HG02642 (cell line): Measurements from ENCODE around the gene MESP1.
"Not testable (repeated sequence)": the region's sequence is repeated elsewhere in the genome, so short reads cannot be mapped to it uniquely, and the experiment has no call there.

Experiments used
- ATAC-seq: cut with Tn5 transposase; IDR thresholded peaks from one replicate; pipeline ENCODE4 v1.9.1; 2021; ENCODE audit warnings: mild to moderate bottlenecking; ENCODE audit not compliant: unreplicated experiment, poor library complexity

Gene MESP1, protein sequence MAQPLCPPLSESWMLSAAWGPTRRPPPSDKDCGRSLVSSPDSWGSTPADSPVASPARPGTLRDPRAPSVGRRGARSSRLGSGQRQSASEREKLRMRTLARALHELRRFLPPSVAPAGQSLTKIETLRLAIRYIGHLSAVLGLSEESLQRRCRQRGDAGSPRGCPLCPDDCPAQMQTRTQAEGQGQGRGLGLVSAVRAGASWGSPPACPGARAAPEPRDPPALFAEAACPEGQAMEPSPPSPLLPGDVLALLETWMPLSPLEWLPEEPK

DNA sequence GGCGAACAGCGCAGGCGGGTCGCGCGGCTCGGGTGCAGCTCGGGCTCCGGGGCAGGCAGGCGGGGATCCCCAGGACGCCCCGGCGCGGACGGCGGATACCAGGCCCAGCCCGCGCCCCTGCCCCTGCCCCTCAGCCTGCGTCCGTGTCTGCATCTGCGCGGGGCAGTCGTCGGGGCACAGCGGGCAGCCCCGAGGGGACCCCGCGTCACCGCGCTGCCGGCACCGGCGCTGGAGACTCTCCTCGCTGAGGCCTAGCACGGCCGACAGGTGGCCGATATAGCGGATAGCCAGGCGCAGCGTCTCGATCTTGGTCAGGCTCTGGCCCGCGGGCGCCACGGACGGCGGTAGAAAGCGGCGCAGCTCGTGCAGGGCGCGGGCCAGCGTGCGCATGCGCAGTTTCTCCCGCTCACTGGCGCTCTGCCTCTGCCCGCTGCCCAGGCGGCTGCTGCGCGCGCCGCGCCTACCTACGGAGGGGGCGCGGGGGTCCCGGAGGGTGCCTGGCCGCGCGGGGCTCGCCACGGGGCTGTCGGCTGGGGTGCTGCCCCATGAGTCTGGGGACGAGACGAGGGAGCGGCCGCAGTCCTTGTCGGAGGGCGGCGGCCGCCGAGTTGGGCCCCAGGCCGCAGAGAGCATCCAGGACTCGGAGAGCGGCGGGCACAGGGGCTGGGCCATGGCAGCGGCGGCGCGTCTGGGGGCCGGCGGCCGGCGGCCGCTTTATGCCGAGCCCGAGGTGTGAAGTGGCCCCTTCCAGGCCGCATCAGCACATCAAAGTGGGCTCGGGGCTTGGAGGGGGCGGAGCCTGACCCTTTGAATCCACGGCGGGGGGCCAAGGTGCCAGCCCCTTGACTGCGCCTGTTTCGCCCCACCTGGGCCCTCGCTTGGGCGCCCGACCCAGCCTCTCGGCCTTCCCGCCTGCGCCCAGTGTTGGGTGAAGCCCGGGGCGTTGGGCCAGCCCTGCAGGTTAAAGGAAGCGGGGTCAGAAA lies at the start of gene MESP1:
Gene MESP1, minus strand, starts transcription at position 690 of the 983 bp plus-strand sequence. Its CDS starts 18 bp downstream, at position 672.
- ATAC-seq = peak; percentile 93

DNA sequence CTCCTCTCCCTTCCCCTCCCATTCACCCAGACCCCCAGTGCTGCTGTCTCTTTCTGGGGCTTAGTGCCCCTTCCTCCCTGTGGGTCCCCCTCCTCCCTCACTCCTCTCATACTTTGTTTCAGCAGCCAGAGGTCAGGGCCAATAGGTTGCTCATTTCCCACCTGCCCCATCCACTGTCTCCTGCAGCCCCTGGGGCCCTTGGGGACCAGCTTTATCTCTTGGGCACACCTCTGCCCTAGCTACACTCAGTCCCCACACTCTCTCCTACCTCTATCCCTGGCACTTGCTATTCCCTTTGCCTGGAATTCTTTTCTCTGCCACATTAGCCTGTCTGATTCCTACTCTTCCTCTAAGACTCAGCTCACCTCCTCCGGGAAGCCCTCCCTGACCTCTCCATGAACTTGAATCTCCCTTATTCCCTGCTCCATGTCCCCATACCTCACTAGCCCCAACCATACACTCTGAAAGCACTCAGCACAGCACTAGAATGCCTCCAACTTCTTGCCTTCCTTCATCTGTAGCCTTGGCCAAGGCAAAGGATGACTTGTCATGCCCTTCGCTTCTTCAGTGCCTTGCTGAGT lies 49.0 kb upstream of the MESP1 start:
- ATAC-seq = no peak

GRCh38 chr15:89799011-89799911 lies 48.2 kb upstream of the MESP1 start:
- ATAC-seq = no peak

- ATAC-seq = no peak
Observed at GRCh38 chr15:89797678-89798201, 46.7 kb upstream of the MESP1 start.

DNA sequence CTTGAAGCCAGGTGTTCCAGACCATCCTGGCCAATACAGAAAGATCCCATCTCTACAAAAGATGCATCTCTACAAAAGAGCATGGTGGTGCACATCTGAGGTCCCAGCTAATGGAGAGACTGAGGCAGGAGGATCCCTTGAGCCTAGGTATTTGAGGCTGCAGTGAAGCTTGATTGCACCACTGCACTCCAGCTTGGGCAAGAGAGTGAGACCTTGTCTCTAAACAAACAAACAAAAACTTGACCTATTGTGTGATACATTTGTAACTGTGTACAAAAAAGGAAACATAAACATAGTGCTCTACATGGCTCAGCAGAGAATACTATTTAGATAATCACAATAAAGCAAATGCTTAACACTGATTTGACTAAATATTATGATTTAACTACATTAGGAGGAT lies 44.9 kb upstream of the MESP1 start:
- no peak for ATAC-seq

DNA sequence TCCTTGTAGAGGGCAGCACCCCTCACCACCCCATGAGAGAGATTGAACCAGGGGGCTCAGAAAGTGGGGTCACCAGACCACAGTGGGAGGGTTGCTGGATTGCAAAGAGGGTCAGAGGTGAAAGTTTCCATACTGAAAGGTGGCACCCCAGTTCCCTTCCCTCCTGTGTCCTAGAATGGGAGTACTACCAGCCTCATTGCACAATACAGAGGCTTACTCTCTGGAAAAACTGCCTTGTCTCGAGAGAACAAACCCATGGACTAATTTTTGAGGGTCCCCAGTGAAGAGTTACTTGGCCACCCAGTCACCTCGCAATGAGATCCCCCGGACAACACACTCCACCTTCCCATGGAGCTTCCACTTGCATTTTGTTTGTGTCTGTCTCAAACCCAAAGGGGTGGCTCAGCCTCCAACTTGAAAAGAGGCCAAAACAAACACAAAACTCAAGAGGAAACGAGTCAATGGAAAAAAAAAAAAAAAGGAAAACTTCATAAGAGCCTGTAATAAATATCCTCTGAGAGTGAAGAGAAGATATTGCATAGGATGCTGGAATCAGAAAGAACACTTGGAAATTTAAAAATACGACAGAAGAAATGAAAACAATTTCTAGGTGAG lies 43.7 kb upstream of the MESP1 start:
- ATAC-seq = no peak

DNA sequence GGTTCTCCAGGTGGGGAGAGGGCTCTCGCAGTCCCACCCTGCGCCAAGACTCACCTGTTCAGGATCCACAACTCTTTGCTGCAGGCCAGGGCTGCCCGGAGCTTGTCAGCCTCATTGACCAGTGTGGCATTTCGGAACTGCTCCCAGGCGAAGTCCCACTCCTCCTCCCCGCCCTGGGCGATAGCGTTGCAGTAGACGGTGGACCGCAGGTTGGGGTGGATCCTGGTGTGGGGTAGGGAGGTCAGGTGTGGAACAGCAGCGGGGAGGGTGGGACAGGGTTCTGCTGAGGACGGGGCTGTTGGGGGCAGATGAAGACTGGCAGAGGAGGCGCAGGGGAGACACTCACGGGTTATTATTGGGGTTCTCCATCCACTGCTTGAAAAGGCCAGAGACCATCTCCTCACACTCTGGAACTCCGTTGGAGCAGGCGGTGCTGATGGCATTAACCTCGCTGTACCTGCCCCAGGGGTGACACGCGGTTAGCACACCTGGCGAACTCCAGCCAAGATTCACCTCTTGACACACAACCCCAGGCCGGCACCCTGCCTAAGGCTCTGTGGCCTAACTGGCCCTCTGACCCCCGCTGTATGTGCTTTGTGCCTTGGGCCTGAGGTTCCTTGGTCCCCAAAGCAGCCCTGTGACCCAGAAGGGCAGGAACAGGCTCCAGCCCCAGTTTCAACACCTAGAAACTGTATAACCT lies 41.2 kb upstream of the MESP1 start:
- no peak for ATAC-seq

- ATAC-seq = no peak
Observed at GRCh38 chr15:89790661-89791060, 39.6 kb upstream of the MESP1 start.

- no peak for ATAC-seq
Observed at GRCh38 chr15:89790206-89790605, 39.2 kb upstream of the MESP1 start.

DNA sequence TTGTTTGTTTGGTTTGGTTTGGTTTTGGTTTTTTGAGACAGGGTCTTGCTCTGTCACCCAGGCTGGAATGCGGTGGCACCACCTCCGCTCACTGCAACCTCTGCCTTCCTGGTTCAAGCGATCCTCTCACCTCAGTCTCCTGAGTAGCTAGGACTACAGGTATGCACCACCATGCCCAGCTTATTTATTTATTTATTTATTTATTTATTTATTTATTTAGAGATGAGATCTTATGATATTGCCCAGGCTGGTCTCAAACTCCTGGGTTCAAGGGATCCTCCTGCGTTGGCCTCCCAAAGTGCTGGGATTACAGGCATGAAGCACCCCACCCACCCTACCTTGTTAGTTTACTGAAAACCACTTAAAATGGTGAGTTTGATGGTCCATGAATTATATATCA lies 37.5 kb upstream of the MESP1 start:
- not testable (repeated sequence) for ATAC-seq

DNA sequence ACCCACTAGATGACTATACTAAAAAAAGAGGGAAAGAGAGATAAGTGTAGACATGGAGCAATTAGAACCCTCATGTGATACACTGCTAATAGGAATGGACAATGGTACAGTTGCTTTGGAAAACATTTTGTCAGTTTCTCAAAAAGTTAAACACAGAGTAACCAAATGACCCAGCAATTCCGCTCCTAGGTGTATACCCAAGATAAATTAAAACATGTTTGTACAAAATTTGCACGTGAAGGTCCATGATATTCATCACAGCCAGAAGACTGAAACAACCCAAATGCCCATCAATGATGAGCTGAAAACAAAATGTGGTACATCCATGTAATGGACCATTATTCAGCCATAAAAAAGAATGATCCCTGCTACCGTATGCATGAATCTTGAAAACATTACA lies 36.9 kb upstream of the MESP1 start:
- ATAC-seq = no peak

DNA sequence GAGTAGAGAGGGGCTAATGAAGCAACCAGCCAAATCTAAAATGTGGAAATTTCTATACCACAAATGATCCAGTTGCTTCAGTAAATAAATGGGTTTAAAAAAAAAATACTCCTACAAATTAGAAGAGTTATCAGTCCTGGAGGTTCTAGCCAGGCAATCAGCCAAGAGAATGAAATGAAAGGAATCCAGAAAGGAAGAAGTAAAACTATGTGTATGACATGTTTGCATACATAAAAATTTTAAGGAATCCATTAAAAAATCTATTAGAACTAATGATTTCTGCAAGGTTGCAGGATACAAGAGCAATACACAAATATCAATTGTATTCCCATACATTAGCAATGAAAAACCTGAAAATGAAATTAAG lies 34.7 kb upstream of the MESP1 start:
- ATAC-seq = no peak

DNA sequence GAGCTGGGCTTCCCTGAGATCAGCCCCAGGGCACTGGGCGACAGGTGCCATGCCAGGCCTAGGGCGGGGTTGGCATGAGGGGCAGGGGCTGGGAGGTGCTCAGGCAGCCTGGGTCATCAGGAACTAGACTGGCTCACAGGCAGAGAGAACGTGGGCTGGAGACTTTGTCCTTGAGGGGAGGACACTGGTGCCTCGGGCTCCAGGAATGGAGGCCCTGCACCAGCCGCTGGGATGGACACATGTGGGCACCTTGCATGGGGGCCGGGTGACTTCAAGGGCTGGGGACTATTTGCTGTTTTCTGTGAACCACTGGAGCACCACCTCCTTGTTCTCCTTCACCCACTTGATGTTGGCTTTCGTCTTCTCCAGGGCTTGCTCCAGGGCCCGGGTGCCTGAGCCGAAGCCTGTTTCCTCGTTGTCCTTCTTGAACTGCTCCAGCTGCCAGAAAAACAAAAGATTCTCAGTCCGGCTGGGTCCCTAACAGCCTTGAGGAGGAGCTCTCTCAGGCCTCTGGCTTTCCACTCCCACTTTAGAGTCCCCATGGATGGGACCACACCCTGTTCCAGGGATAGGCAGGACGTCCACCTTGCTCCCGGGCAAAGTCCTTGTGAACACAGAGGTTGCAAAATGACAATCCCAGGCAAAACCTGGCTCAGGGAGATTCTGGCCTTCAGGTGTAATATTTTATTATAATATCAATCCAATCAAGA lies 34.2 kb upstream of the MESP1 start:
- ATAC-seq = no peak

GRCh38 chr15:89784686-89784960 lies 33.6 kb upstream of the MESP1 start:
- ATAC-seq = no peak

GRCh38 chr15:89783861-89784685 lies 33.0 kb upstream of the MESP1 start:
- no peak for ATAC-seq

- no peak for ATAC-seq
Observed at GRCh38 chr15:89783111-89783860, 32.2 kb upstream of the MESP1 start.

- ATAC-seq = not testable (repeated sequence)
Observed at GRCh38 chr15:89782619-89782950, 31.5 kb upstream of the MESP1 start.
